Epithelial cell of esophagus (primary cell): Measurements from ENCODE around the gene DIAPH3.

Experiments used
- DNase-seq: peaks from one replicate; pipeline ENCODE4 v3.0.0; 2010; ENCODE audit warnings: low read depth
- H3K4me3 ChIP-seq: 2 replicates; pipeline ENCODE4 v1.5.1; 2011; ENCODE audit warnings: mild to moderate bottlenecking, low read length, control low read depth
- CTCF ChIP-seq: IDR thresholded peaks from 2 replicates; pipeline ENCODE4 v1.5.1; 2011; ENCODE audit warnings: low read depth, mild to moderate bottlenecking, low read length, control low read depth, inconsistent platforms; ENCODE audit not compliant: insufficient read depth; ENCODE audit errors: missing control alignments

The DIAPH3 gene

GRCh38 chr13:59888408-59888807 lies 275.3 kb downstream of the DIAPH3 start:
- no peak overlapping the region for H3K4me3 ChIP-seq
- no peak for DNase-seq
- no peak for TF ChIP-seq CTCF

- no peak for TF ChIP-seq CTCF
Measured at GRCh38 chr13:59885076-59885475, 278.7 kb downstream of the DIAPH3 start.

GRCh38 chr13:59883885-59884284 lies 279.8 kb downstream of the DIAPH3 start:
- no peak for TF ChIP-seq CTCF
- DNase-seq, result no peak

More at GRCh38 chr13:59885076-59885475, 278.7 kb downstream of the DIAPH3 start:
- H3K4me3 ChIP-seq, result no peak overlapping the region
- DNase-seq, result no peak

GRCh38 chr13:59880468-59880867 lies 283.3 kb downstream of the DIAPH3 start:
- peak; percentile 36 for DNase-seq
- H3K4me3 ChIP-seq, result no peak overlapping the region
- TF ChIP-seq CTCF, result no peak

More at GRCh38 chr13:59883885-59884284, 279.8 kb downstream of the DIAPH3 start:
- no peak overlapping the region for H3K4me3 ChIP-seq

- no peak for DNase-seq
- no peak for TF ChIP-seq CTCF
- no peak overlapping the region for H3K4me3 ChIP-seq
Measured at GRCh38 chr13:59879281-59879680, 284.4 kb downstream of the DIAPH3 start.

GRCh38 chr13:59877933-59878332 lies 285.8 kb downstream of the DIAPH3 start:
- TF ChIP-seq CTCF, result no peak

GRCh38 chr13:59874973-59875372 lies 288.8 kb downstream of the DIAPH3 start:
- no peak overlapping the region for H3K4me3 ChIP-seq
- no peak for DNase-seq
- TF ChIP-seq CTCF, result no peak

More at GRCh38 chr13:59877933-59878332, 285.8 kb downstream of the DIAPH3 start:
- no peak overlapping the region for H3K4me3 ChIP-seq
- DNase-seq, result no peak
